Left ventricle myocardium inferior (tissue), 1 donor: Measurements from ENCODE around the gene FGD5. TPM values are rescaled to one million over a fixed set of nuclear protein-coding genes. Genes with fewer than 3 reads are reported as not detected.
A peak's percentile ranks its signal among the peaks of the same experiment; 100 is the strongest.
"Not testable (repeated sequence)": the region's sequence is repeated elsewhere in the genome, so short reads cannot be mapped to it uniquely, and the experiment has no call there.

Source experiments
- DNase-seq: peaks from one replicate; pipeline ENCODE4 v3.0.0-alpha.2; 2020
- H3K27ac ChIP-seq: fragments of 200-600 bp; replicated peaks from 2 replicates; pipeline ENCODE4 v1.8.0; 2021
- H3K27me3 ChIP-seq: fragments of 200-600 bp; 2 replicates; pipeline ENCODE4 v1.8.0; 2021; ENCODE audit warnings: low read depth
- H3K36me3 ChIP-seq: fragments of 200-600 bp; 2 replicates; pipeline ENCODE4 v1.8.0; 2021
- H3K4me1 ChIP-seq: fragments of 200-600 bp; 2 replicates; pipeline ENCODE4 v1.8.0; 2021
- H3K4me3 ChIP-seq: fragments of 200-600 bp; 2 replicates; pipeline ENCODE4 v1.8.0; 2021; ENCODE audit warnings: mild to moderate bottlenecking, moderate library complexity
- H3K9me3 ChIP-seq: fragments of 200-600 bp; replicated peaks from 2 replicates; pipeline ENCODE4 v1.8.0; 2021
- CTCF ChIP-seq: fragments of 200-600 bp; IDR thresholded peaks from 2 replicates; pipeline ENCODE4 v1.8.0; 2021; ENCODE audit warnings: antibody characterized with exemption, mild to moderate bottlenecking, borderline replicate concordance
- intact Hi-C: fragments of 100-400 bp; cut with micrococcal nuclease; formaldehyde crosslinking; loops from one replicate; pipeline ENCODE4 v1.11.0; 2022
- total RNA-seq: library from RNA; stranded (reverse); fragmentation: NEBNext Ultra II Directional; extraction: Animal tissue kit (Norgen Biotek cat#: 25700); gene quantifications from one replicate; pipeline ENCODE4 v1.2.1, GENCODE V29; 2021
- donor health status: DM: no; HTN: yes; CAD: no; lungs with severe emphysema.

FGD5 gene
- total RNA-seq, 1 donor from 2014 or later, result 13.9 TPM

- no peak for DNase-seq
- H3K36me3 ChIP-seq, result peaks cover 35% of the 10 kb centered on the region
- H3K27ac ChIP-seq, result no peak overlapping the region
- no peak for TF ChIP-seq CTCF
- H3K4me3 ChIP-seq, result no peak overlapping the region
- intact Hi-C loops, result no loop called here
- H3K9me3 ChIP-seq, result peaks cover 4% of the 10 kb centered on the region
- peaks cover 12% of the 10 kb centered on the region for H3K4me1 ChIP-seq
- peaks cover 20% of the 10 kb centered on the region for H3K27me3 ChIP-seq
Observed at GRCh38 chr3:14899993-14900618, 81.3 kb downstream of the FGD5 start.

- H3K4me1 ChIP-seq, result peaks cover 13% of the 10 kb centered on the region
- H3K4me3 ChIP-seq, result no peak overlapping the region
- peaks cover 11% of the 10 kb centered on the region for H3K9me3 ChIP-seq
- no peak for DNase-seq
- intact Hi-C loops, result no loop called here
- H3K27ac ChIP-seq, result no peak overlapping the region
- H3K36me3 ChIP-seq, result peaks cover 45% of the 10 kb centered on the region
- TF ChIP-seq CTCF, result no peak
- H3K27me3 ChIP-seq, result peaks cover 20% of the 10 kb centered on the region
Observed at GRCh38 chr3:14900881-14901873, 82.4 kb downstream of the FGD5 start.

- H3K9me3 ChIP-seq, result peaks cover 11% of the 10 kb centered on the region
- H3K36me3 ChIP-seq, result peaks cover 40% of the 10 kb centered on the region
- DNase-seq, result peak; percentile 81
- peaks cover 20% of the 10 kb centered on the region for H3K27me3 ChIP-seq
- TF ChIP-seq CTCF, result peak; percentile 33
- H3K27ac ChIP-seq, result no peak overlapping the region
- H3K4me1 ChIP-seq, result peaks cover 27% of the 10 kb centered on the region
- H3K4me3 ChIP-seq, result no peak overlapping the region
- intact Hi-C loops, result no loop called here
Observed at GRCh38 chr3:14902719-14903118, 84.0 kb downstream of the FGD5 start.

GRCh38 chr3:14903501-14903900 is 84.7 kb downstream of the FGD5 start:
- H3K4me1 ChIP-seq, result peaks cover 35% of the 10 kb centered on the region
- DNase-seq, H3K27ac ChIP-seq, intact Hi-C loops, H3K4me3 ChIP-seq: not testable (repeated sequence)
- peaks cover 37% of the 10 kb centered on the region for H3K36me3 ChIP-seq
- H3K9me3 ChIP-seq, result peaks cover 11% of the 10 kb centered on the region
- H3K27me3 ChIP-seq, result peaks cover 15% of the 10 kb centered on the region

- H3K9me3 ChIP-seq, result peaks cover 11% of the 10 kb centered on the region
- H3K4me1 ChIP-seq, result peaks cover 36% of the 10 kb centered on the region
- DNase-seq, result no peak
- no peaks in the 10 kb centered on the region for H3K27me3 ChIP-seq
- no peak for TF ChIP-seq CTCF
- H3K27ac ChIP-seq, result no peak overlapping the region
- H3K36me3 ChIP-seq, result peaks cover 21% of the 10 kb centered on the region
- intact Hi-C loops, result no loop called here
- H3K4me3 ChIP-seq, result no peak overlapping the region
Observed at GRCh38 chr3:14905055-14905657, 86.4 kb downstream of the FGD5 start.
